Astrocyte (in vitro differentiated cells and primary cell): Measurements from ENCODE around the gene BABAM1. TPM values are rescaled to one million over a fixed set of nuclear protein-coding genes. Genes with fewer than 3 reads are reported as not detected.

ENCODE experiments used
- DNase-seq: peaks from one replicate; pipeline ENCODE4 v3.0.0-alpha.2; 2010; ENCODE audit warnings: low read depth
- FAIRE-seq: peaks from 2 replicates; lab custom pipeline; 2011; peaks lifted over from hg19 to GRCh38; lab: Jason Lieb, UNC
- H2AFZ ChIP-seq: 2 replicates; pipeline ENCODE4 v1.6.0; 2012; ENCODE audit warnings: low read depth, low read length, inconsistent platforms
- H3K27ac ChIP-seq: 2 replicates; pipeline ENCODE4 v1.5.1; 2011; ENCODE audit warnings: low read depth, low read length, inconsistent platforms
- H3K27me3 ChIP-seq: 2 replicates; pipeline ENCODE4 v1.6.0; 2011; ENCODE audit warnings: low read length, inconsistent platforms; ENCODE audit not compliant: insufficient read depth
- H3K36me3 ChIP-seq: 2 replicates; pipeline ENCODE4 v1.5.1; 2011; ENCODE audit warnings: low read length, inconsistent platforms; ENCODE audit not compliant: insufficient read depth
- H3K4me1 ChIP-seq: 2 replicates; pipeline ENCODE4 v1.5.1; 2011; ENCODE audit warnings: low read length, inconsistent platforms; ENCODE audit not compliant: insufficient read depth
- H3K4me2 ChIP-seq: 2 replicates; pipeline ENCODE4 v1.6.0; 2012; ENCODE audit warnings: low read length, inconsistent platforms
- H3K4me3 ChIP-seq: 2 replicates; pipeline ENCODE4 v1.5.1; 2011; ENCODE audit warnings: low read depth, mild to moderate bottlenecking, low read length, inconsistent platforms; ENCODE audit not compliant: insufficient read depth
- H3K79me2 ChIP-seq: 2 replicates; pipeline ENCODE4 v1.6.0; 2012; ENCODE audit warnings: mild to moderate bottlenecking, low read length, inconsistent platforms; ENCODE audit not compliant: insufficient read depth
- H3K9ac ChIP-seq: 2 replicates; pipeline ENCODE4 v1.6.0; 2012; ENCODE audit warnings: mild to moderate bottlenecking, low read length, inconsistent platforms
- H3K9me3 ChIP-seq: 2 replicates; pipeline ENCODE4 v1.5.1; 2012; ENCODE audit warnings: low read depth, mild to moderate bottlenecking, low read length, inconsistent platforms; ENCODE audit not compliant: insufficient read depth
- H4K20me1 ChIP-seq: 2 replicates; pipeline ENCODE4 v1.6.0; 2012; ENCODE audit warnings: low read length, inconsistent platforms; ENCODE audit not compliant: insufficient read depth
- H3K27ac Mint-ChIP-seq: one replicate; pipeline ENCODE4 v1.8.0; 2021; ENCODE audit warnings: mild to moderate bottlenecking, mixed read lengths; ENCODE audit not compliant: unreplicated experiment
- H3K27me3 Mint-ChIP-seq: one replicate; pipeline ENCODE4 v1.8.0; 2021; ENCODE audit warnings: low read depth, mixed read lengths; ENCODE audit not compliant: unreplicated experiment
- H3K36me3 Mint-ChIP-seq: one replicate; pipeline ENCODE4 v1.8.0; 2021; ENCODE audit warnings: low read depth, mixed read lengths; ENCODE audit not compliant: unreplicated experiment
- H3K4me1 Mint-ChIP-seq: one replicate; pipeline ENCODE4 v1.8.0; 2021; ENCODE audit warnings: low read depth, mixed read lengths; ENCODE audit not compliant: unreplicated experiment
- H3K4me3 Mint-ChIP-seq: one replicate; pipeline ENCODE4 v1.8.0; 2021; ENCODE audit warnings: mild to moderate bottlenecking, moderate library complexity, mixed read lengths; ENCODE audit not compliant: unreplicated experiment
- H3K9me3 Mint-ChIP-seq: one replicate; pipeline ENCODE4 v1.8.0; 2021; ENCODE audit warnings: mild to moderate bottlenecking, mixed read lengths; ENCODE audit not compliant: unreplicated experiment
- CTCF ChIP-seq: IDR thresholded peaks from 2 replicates; pipeline ENCODE4 v1.5.1; 2011; ENCODE audit warnings: low read depth, mild to moderate bottlenecking, inconsistent platforms, low read length, moderate library complexity; ENCODE audit not compliant: insufficient read depth
- EZH2 ChIP-seq: IDR thresholded peaks from 2 replicates; pipeline ENCODE4 v1.6.1; 2012; ENCODE audit warnings: mild to moderate bottlenecking, low read length, inconsistent platforms; ENCODE audit not compliant: insufficient read depth
- total RNA-seq: library from RNA; stranded (reverse); gene quantifications from 2 replicates; pipeline ENCODE4 v1.2.1, GENCODE V29; 2021

Gene BABAM1
- total RNA-seq, 1 donor from 2014 or later: 112 TPM

GRCh38 chr19:17327068-17327653, 59.9 kb downstream of the BABAM1 start:
- H3K27ac Mint-ChIP-seq: no peak overlapping the region
- H3K4me1 Mint-ChIP-seq: peaks cover 6% of the 10 kb centered on the region
- no peak for DNase-seq
- no peaks in the 10 kb centered on the region for H3K9me3 Mint-ChIP-seq
- Histone ChIP-seq H3K27me3 (no peaks in the 10 kb centered on the region), H3K79me2 (no peaks in the 10 kb centered on the region), H3K9me3 (no peaks in the 10 kb centered on the region), H4K20me1 (peaks cover 10% of the 10 kb centered on the region), H3K4me2 (no peak overlapping the region), H2AFZ (no peak overlapping the region), H3K4me3 (no peak overlapping the region), H3K9ac (no peak overlapping the region), H3K27ac (no peak overlapping the region), H3K36me3 (no peaks in the 10 kb centered on the region), H3K4me1 (peaks cover 3% of the 10 kb centered on the region)
- peaks cover 9% of the 10 kb centered on the region for H3K36me3 Mint-ChIP-seq
- H3K27me3 Mint-ChIP-seq: peaks cover 2% of the 10 kb centered on the region
- TF ChIP-seq CTCF (no peak), EZH2 (no peak)
- no peak overlapping the region for H3K4me3 Mint-ChIP-seq
- FAIRE-seq: no peak

- Histone ChIP-seq H3K27me3 (no peaks in the 10 kb centered on the region), H4K20me1 (peaks cover 3% of the 10 kb centered on the region), H2AFZ (no peak overlapping the region), H3K79me2 (no peaks in the 10 kb centered on the region), H3K4me1 (peaks cover 3% of the 10 kb centered on the region), H3K9ac (no peak overlapping the region), H3K4me2 (no peak overlapping the region), H3K9me3 (no peaks in the 10 kb centered on the region), H3K27ac (no peak overlapping the region), H3K4me3 (no peak overlapping the region), H3K36me3 (no peaks in the 10 kb centered on the region)
- no peak for TF ChIP-seq EZH2
- TF ChIP-seq CTCF: no peak
- Mint-ChIP-seq H3K27me3 (peaks cover 2% of the 10 kb centered on the region), H3K9me3 (no peaks in the 10 kb centered on the region), H3K36me3 (peaks cover 5% of the 10 kb centered on the region), H3K27ac (no peak overlapping the region), H3K4me3 (no peak overlapping the region), H3K4me1 (peaks cover 6% of the 10 kb centered on the region)
- no peak for FAIRE-seq
- DNase-seq: no peak
Observed at GRCh38 chr19:17327654-17328516, 60.6 kb downstream of the BABAM1 start.

Other genes starting within 250 kb of the BABAM1 start
- 1.4 and 1.9 TPM in 2 replicates for gene CPAMD8, start 240.6 kb upstream of the BABAM1 start, total RNA-seq
- 5.6 and 7.6 TPM in 2 replicates for gene HAUS8, start 192.0 kb upstream of the BABAM1 start, total RNA-seq
- gene MYO9B, start 191.7 kb upstream of the BABAM1 start, total RNA-seq: 117 and 123 TPM in 2 replicates
- gene USE1, start 52.1 kb upstream of the BABAM1 start, total RNA-seq: 19.2 and 19.8 TPM in 2 replicates
- 12.3 and 13.5 TPM in 2 replicates for gene OCEL1, start 41.2 kb upstream of the BABAM1 start, total RNA-seq
- gene NR2F6, start 21.5 kb upstream of the BABAM1 start, total RNA-seq: 63.5 and 72.8 TPM in 2 replicates
- 0.27 TPM in 1 of 2 replicates, not detected in the other for gene USHBP1, start 2.7 kb upstream of the BABAM1 start, total RNA-seq
- 1.0 and 1.8 TPM in 2 replicates for gene ANKLE1, start 14.5 kb downstream of the BABAM1 start, total RNA-seq
- 8.5 and 9.4 TPM in 2 replicates for gene ABHD8, start 36.0 kb downstream of the BABAM1 start, total RNA-seq
- gene MRPL34, start 38.4 kb downstream of the BABAM1 start, total RNA-seq: 64.8 and 65.1 TPM in 2 replicates
- gene DDA1, start 42.1 kb downstream of the BABAM1 start, total RNA-seq: 115 and 123 TPM in 2 replicates
- 8.1 and 9.0 TPM in 2 replicates for gene ANO8, start 67.4 kb downstream of the BABAM1 start, total RNA-seq
- 21.4 and 21.7 TPM in 2 replicates for gene GTPBP3, start 70.1 kb downstream of the BABAM1 start, total RNA-seq
- gene PLVAP, start 109.9 kb downstream of the BABAM1 start, total RNA-seq: 0.77 and 0.95 TPM in 2 replicates
- 14.1 and 15.5 TPM in 2 replicates for gene CCDC194, start 126.8 kb downstream of the BABAM1 start, total RNA-seq
- 301 and 376 TPM in 2 replicates for gene BST2, start 138.2 kb downstream of the BABAM1 start, total RNA-seq
- gene MVB12A, start 152.6 kb downstream of the BABAM1 start, total RNA-seq: 41.0 and 50.1 TPM in 2 replicates
- 0.19 and 0.23 TPM in 2 replicates for gene TMEM221, start 181.2 kb downstream of the BABAM1 start, total RNA-seq
- gene NXNL1, start 193.5 kb downstream of the BABAM1 start, total RNA-seq: not detected in 2 replicates
- 9.5 and 10.5 TPM in 2 replicates for gene SLC27A1, start 203.1 kb downstream of the BABAM1 start, total RNA-seq
- gene PGLS, start 244.2 kb downstream of the BABAM1 start, total RNA-seq: 102 and 109 TPM in 2 replicates